Measurements from ENCODE around the gene RNGTT.
A peak's percentile ranks its signal among the peaks of the same experiment; 100 is the strongest.

Gene RNGTT

GRCh38 chr6:88708197-88708744, 255.1 kb downstream of the RNGTT start:
- DNase-seq = no peak

- DNase-seq = no peak
Measured at GRCh38 chr6:88705601-88706000, 257.8 kb downstream of the RNGTT start.

GRCh38 chr6:88704980-88705379, 258.4 kb downstream of the RNGTT start:
- no peak for DNase-seq

GRCh38 chr6:88702956-88703556, 260.4 kb downstream of the RNGTT start:
- no peak for DNase-seq

- DNase-seq = no peak
Measured at GRCh38 chr6:88698661-88699060, 264.8 kb downstream of the RNGTT start.

GRCh38 chr6:88695937-88696336, 267.5 kb downstream of the RNGTT start:
- DNase-seq = no peak

GRCh38 chr6:88683734-88684133, 279.7 kb downstream of the RNGTT start:
- DNase-seq = no peak

- DNase-seq = no peak
Measured at GRCh38 chr6:88680654-88681053, 282.8 kb downstream of the RNGTT start.

GRCh38 chr6:88679841-88680240, 283.6 kb downstream of the RNGTT start:
- no peak for DNase-seq

- no peak for DNase-seq
Measured at GRCh38 chr6:88677356-88677755, 286.1 kb downstream of the RNGTT start.

GRCh38 chr6:88671624-88672023, 291.8 kb downstream of the RNGTT start:
- no peak for DNase-seq

- DNase-seq = no peak
Measured at GRCh38 chr6:88670369-88670768, 293.0 kb downstream of the RNGTT start.

- DNase-seq = no peak
Measured at GRCh38 chr6:88669475-88669874, 293.9 kb downstream of the RNGTT start.

- DNase-seq = no peak
Measured at GRCh38 chr6:88666901-88667300, 296.5 kb downstream of the RNGTT start.

- no peak for DNase-seq
Measured at GRCh38 chr6:88665131-88665530, 298.3 kb downstream of the RNGTT start.

GRCh38 chr6:88663801-88664200, 299.6 kb downstream of the RNGTT start:
- no peak for DNase-seq

GRCh38 chr6:88662653-88663174, 300.7 kb downstream of the RNGTT start:
- DNase-seq = peak in 1 of 5 donors; percentile 23

GRCh38 chr6:88662163-88662580, 301.2 kb downstream of the RNGTT start:
- DNase-seq = no peak

- DNase-seq = no peak
Measured at GRCh38 chr6:88661136-88661535, 302.3 kb downstream of the RNGTT start.

- DNase-seq = no peak
Measured at GRCh38 chr6:88655586-88655985, 307.8 kb downstream of the RNGTT start.

- DNase-seq = no peak
Measured at GRCh38 chr6:88653936-88654335, 309.5 kb downstream of the RNGTT start.

- no peak for DNase-seq
Measured at GRCh38 chr6:88651400-88651799, 312.0 kb downstream of the RNGTT start.

GRCh38 chr6:88650979-88651378, 312.4 kb downstream of the RNGTT start:
- DNase-seq = no peak

- DNase-seq = peak in 1 of 5 donors; percentile 22
Measured at GRCh38 chr6:88650029-88650619, 313.3 kb downstream of the RNGTT start.

Measured in T-helper 1 cell (primary cell).